Endodermal cell (in vitro differentiated cells): Measurements from ENCODE around the gene C2orf66. TPM values are rescaled to one million over a fixed set of nuclear protein-coding genes. Genes with fewer than 3 reads are reported as not detected.

Experiments used
- DNase-seq: peaks from one replicate; pipeline ENCODE4 v3.0.0-alpha.2; 2017
- H3K27ac ChIP-seq: 2 replicates; pipeline ENCODE4 v1.5.1; 2013; ENCODE audit warnings: mild to moderate bottlenecking, low read depth, low read length, moderate library complexity
- H3K27me3 ChIP-seq: 2 replicates; pipeline ENCODE4 v1.6.1; 2013; ENCODE audit warnings: mild to moderate bottlenecking, low read length, moderate library complexity; ENCODE audit not compliant: insufficient read depth, control insufficient read depth, poor library complexity, severe bottlenecking
- H3K36me3 ChIP-seq: 2 replicates; pipeline ENCODE4 v1.7.0; 2013; ENCODE audit warnings: mild to moderate bottlenecking, low read length, moderate library complexity; ENCODE audit not compliant: control insufficient read depth, insufficient read depth
- H3K4me1 ChIP-seq: one replicate; pipeline ENCODE4 v1.7.0; 2013; ENCODE audit warnings: low read length; ENCODE audit not compliant: control insufficient read depth, insufficient read depth
- H3K4me3 ChIP-seq: 2 replicates; pipeline ENCODE4 v1.5.1; 2013; ENCODE audit warnings: mild to moderate bottlenecking, low read length, moderate library complexity
- H3K9ac ChIP-seq: 2 replicates; pipeline ENCODE4 v1.6.1; 2013; ENCODE audit warnings: mild to moderate bottlenecking, low read length, moderate library complexity; ENCODE audit not compliant: poor library complexity, severe bottlenecking; ENCODE audit errors: extremely low read depth
- H3K9me3 ChIP-seq: 2 replicates; pipeline ENCODE4 v1.6.1; 2013; ENCODE audit warnings: mild to moderate bottlenecking, low read length, moderate library complexity; ENCODE audit not compliant: control insufficient read depth
- H3K27ac Mint-ChIP-seq: 2 replicates; pipeline ENCODE4 v1.8.0; 2020; ENCODE audit warnings: mixed read lengths
- H3K27me3 Mint-ChIP-seq: 2 replicates; pipeline ENCODE4 v1.8.0; 2021; ENCODE audit warnings: mild to moderate bottlenecking, mixed read lengths; ENCODE audit not compliant: insufficient read depth
- H3K36me3 Mint-ChIP-seq: 2 replicates; pipeline ENCODE4 v1.8.0; 2020; ENCODE audit warnings: low read depth, mixed read lengths
- H3K4me1 Mint-ChIP-seq: 2 replicates; pipeline ENCODE4 v1.8.0; 2020; ENCODE audit warnings: mixed read lengths
- H3K4me3 Mint-ChIP-seq: 2 replicates; pipeline ENCODE4 v1.8.0; 2020; ENCODE audit warnings: mild to moderate bottlenecking, moderate library complexity, mixed read lengths
- H3K9me3 Mint-ChIP-seq: 2 replicates; pipeline ENCODE4 v1.8.0; 2020; ENCODE audit warnings: mild to moderate bottlenecking, mixed read lengths
- CTCF ChIP-seq: fragments of 200-600 bp; sonication (generic); conservative IDR thresholded peaks from 2 replicates; pipeline ENCODE4 v1.5.0; 2021; ENCODE audit warnings: antibody characterized with exemption, mild to moderate bottlenecking
- WGBS, 2 experiments: methylation state at CpG; one replicate each; pipeline versions ENCODE4 v1.1.5 to v1.1.7; 2013; ENCODE audit warnings: missing lambda C conversion rate in 2 of 2, mixed read lengths in 1 of 2; ENCODE audit not compliant: insufficient coverage in 1 of 2, insufficient read length in 1 of 2; 5-methylcytosine and 5-hydroxymethylcytosine counted together
- long read RNA-seq, 4 experiments: library from polyadenylated mRNA in 2 of 4; library from RNA in 1 of 4; library from capped mRNA in 1 of 4; stranded (forward) in 3 of 4; unstranded in 1 of 4; transcript quantifications; one replicate each; pipeline ENCODE4 v2.0.0, GENCODE V29; 2020 to 2021; ENCODE audit warnings: inconsistent platforms in 1 of 4
- polyA plus RNA-seq, 2 experiments: library from polyadenylated mRNA; stranded (reverse); fragments of 50-300 nt; gene quantifications; one replicate each; pipeline ENCODE4 v1.2.3, GENCODE V29; 2013
- total RNA-seq, 2 donors: library from RNA; stranded (reverse); fragmentation: NEBNext Ultra II Directional in 1 of 2; extraction: Animal tissue kit (Norgen Biotek cat#: 25700) in 1 of 2; gene quantifications; 2 replicates in 1 of 2; 3 replicates in 1 of 2; pipeline ENCODE4 v1.2.1, GENCODE V29; 2021

Gene C2orf66
- under 1 TPM; 0.15 to 0.20 TPM for total RNA-seq
- polyA plus RNA-seq (2013, experiment 1 of 2), result 0.21 TPM
- polyA plus RNA-seq (2013, experiment 2 of 2), result 0.17 TPM
- long read RNA-seq, experiment 1, result 0 reads
- long read RNA-seq, experiment 2, result 0 reads
- long read RNA-seq, experiment 3, result 0 reads
- long read RNA-seq, experiment 4, result 0 reads

GRCh38 chr2:196809260-196809659 is at the start of gene C2orf66:
TSS of gene C2orf66 (minus strand) at chr2:196809355. CDS start at chr2:196809336, 19 bp downstream.
- H3K4me1 ChIP-seq, result no peaks in the 10 kb centered on the region
- no peak within 1 kb of the TSS for H3K27ac ChIP-seq
- no peaks in the 10 kb centered on the region for H3K9me3 ChIP-seq
- Mint-ChIP-seq H3K9me3 (peaks cover 7% of the 10 kb centered on the region), H3K36me3 (no peaks in the 10 kb centered on the region), H3K4me1 (no peaks in the 10 kb centered on the region), H3K27me3 (peaks cover 18% of the 10 kb centered on the region), H3K4me3 (no peak within 1 kb of the TSS), H3K27ac (no peak within 1 kb of the TSS)
- no peaks in the 10 kb centered on the region for H3K36me3 ChIP-seq
- WGBS, 2 experiments, result 100% methylated on average over 1 of the region's 1 CpG
- no peak for DNase-seq
- H3K27me3 ChIP-seq, result peaks cover 15% of the 10 kb centered on the region
- TF ChIP-seq CTCF, result no peak
- H3K9ac ChIP-seq, result no peak within 1 kb of the TSS
- H3K4me3 ChIP-seq, result no peak within 1 kb of the TSS

- no peak overlapping the region for H3K9ac ChIP-seq
- peaks cover 40% of the 10 kb centered on the region for H3K36me3 Mint-ChIP-seq
- no peak for TF ChIP-seq CTCF
- no peak overlapping the region for H3K4me3 ChIP-seq
- DNase-seq, result no peak
- 95% methylated on average over 1 of the region's 1 CpG; no CpG with 5 or more reads in 1 of the 2 experiments for WGBS, 2 experiments
- H3K9me3 ChIP-seq, result peaks cover 8% of the 10 kb centered on the region
- H3K27ac ChIP-seq, result no peak overlapping the region
- no peak overlapping the region for H3K27ac Mint-ChIP-seq
- no peaks in the 10 kb centered on the region for H3K27me3 Mint-ChIP-seq
- H3K9me3 Mint-ChIP-seq, result peaks cover 10% of the 10 kb centered on the region
- peaks cover 38% of the 10 kb centered on the region for H3K36me3 ChIP-seq
- no peaks in the 10 kb centered on the region for H3K4me1 Mint-ChIP-seq
- no peaks in the 10 kb centered on the region for H3K27me3 ChIP-seq
- H3K4me3 Mint-ChIP-seq, result no peak overlapping the region
- no peaks in the 10 kb centered on the region for H3K4me1 ChIP-seq
These were observed 45.5 kb upstream of the C2orf66 start for GRCh38 chr2:196854629-196855028.

GRCh38 chr2:196853301-196854087 is 44.3 kb upstream of the C2orf66 start:
- Mint-ChIP-seq H3K4me1 (no peaks in the 10 kb centered on the region), H3K27me3 (no peaks in the 10 kb centered on the region), H3K4me3 (no peak overlapping the region), H3K9me3 (peaks cover 2% of the 10 kb centered on the region), H3K36me3 (peaks cover 29% of the 10 kb centered on the region), H3K27ac (no peak overlapping the region)
- 88 to 99% methylated on average over 3 of the region's 4 CpGs for WGBS, 2 experiments
- Histone ChIP-seq H3K9me3 (no peaks in the 10 kb centered on the region), H3K4me3 (no peak overlapping the region), H3K4me1 (no peaks in the 10 kb centered on the region), H3K27ac (no peak overlapping the region), H3K27me3 (no peaks in the 10 kb centered on the region), H3K36me3 (peaks cover 38% of the 10 kb centered on the region), H3K9ac (no peak overlapping the region)
- TF ChIP-seq CTCF, result no peak
- no peak for DNase-seq
